Natural killer cell treated with Interleukin-12 subunit alpha and Interleukin-12 subunit beta and Interleukin-15 and Interleukin-18, amount 100 ng/mL, for 72 hours (primary cell): ENCODE data around the gene F7. TPM values are rescaled to one million over a fixed set of nuclear protein-coding genes. Genes with fewer than 3 reads are reported as not detected.
A peak's percentile ranks its signal among the peaks of the same experiment; 100 is the strongest.

ENCODE experiments used
- ATAC-seq, 2 donors: fragments of 150-1000 bp; cut with Tn5 transposase in 1 of 2; sonication (Bioruptor Pico), chemical (Tn5 transposase) in 1 of 2; 2 replicates each; pipeline ENCODE4 v1.10.0; 2021
- DNase-seq: peaks from one replicate; pipeline ENCODE4 v3.0.0; 2022; ENCODE audit warnings: low spot score
- H3K27ac Mint-ChIP-seq, 2 donors: 1 replicate in 1 of 2; 2 replicates in 1 of 2; pipeline ENCODE4 v1.8.0; 2022; ENCODE audit warnings: mixed read lengths in 2 of 2, mild to moderate bottlenecking in 1 of 2, moderate library complexity in 1 of 2
- H3K27me3 Mint-ChIP-seq, 2 donors: 1 replicate in 1 of 2; 2 replicates in 1 of 2; pipeline ENCODE4 v1.8.0; 2022; ENCODE audit warnings: mixed read lengths in 2 of 2
- H3K36me3 Mint-ChIP-seq: one replicate; pipeline ENCODE4 v1.8.0; 2022; ENCODE audit warnings: mixed read lengths
- H3K4me1 Mint-ChIP-seq, 2 donors: 1 replicate in 1 of 2; 2 replicates in 1 of 2; pipeline ENCODE4 v1.8.0; 2022; ENCODE audit warnings: low read depth in 2 of 2, mixed read lengths in 2 of 2, mild to moderate bottlenecking in 1 of 2
- H3K4me3 Mint-ChIP-seq: one replicate; pipeline ENCODE4 v1.8.0; 2022; ENCODE audit warnings: mixed read lengths
- H3K9me3 Mint-ChIP-seq: 2 replicates; pipeline ENCODE4 v1.8.0; 2022; ENCODE audit warnings: mixed read lengths
- total RNA-seq, 2 donors: library from RNA; stranded (reverse); gene quantifications; one replicate each; pipeline ENCODE4 v1.2.3, GENCODE V29; 2022

F7 gene
- total RNA-seq, 2 donors from 2014 or later: not detected

GRCh38 chr13:113086991-113087922 is 18.3 kb upstream of the F7 start:
- H3K27me3 Mint-ChIP-seq: no peaks in the 10 kb centered on the region
- ATAC-seq (no peak), DNase-seq (peak; percentile 42)
- H3K4me3 Mint-ChIP-seq: no peak overlapping the region
- H3K27ac Mint-ChIP-seq: no peak overlapping the region
- H3K36me3 Mint-ChIP-seq: no peaks in the 10 kb centered on the region
- H3K4me1 Mint-ChIP-seq: no peaks in the 10 kb centered on the region
- H3K9me3 Mint-ChIP-seq: no peaks in the 10 kb centered on the region

GRCh38 chr13:113087923-113088690 is 17.5 kb upstream of the F7 start:
- Mint-ChIP-seq H3K4me3 (no peak overlapping the region), H3K9me3 (no peaks in the 10 kb centered on the region), H3K27ac (no peak overlapping the region), H3K4me1 (no peaks in the 10 kb centered on the region), H3K27me3 (no peaks in the 10 kb centered on the region), H3K36me3 (no peaks in the 10 kb centered on the region)
- DNase-seq (no peak), ATAC-seq (no peak)

DNA sequence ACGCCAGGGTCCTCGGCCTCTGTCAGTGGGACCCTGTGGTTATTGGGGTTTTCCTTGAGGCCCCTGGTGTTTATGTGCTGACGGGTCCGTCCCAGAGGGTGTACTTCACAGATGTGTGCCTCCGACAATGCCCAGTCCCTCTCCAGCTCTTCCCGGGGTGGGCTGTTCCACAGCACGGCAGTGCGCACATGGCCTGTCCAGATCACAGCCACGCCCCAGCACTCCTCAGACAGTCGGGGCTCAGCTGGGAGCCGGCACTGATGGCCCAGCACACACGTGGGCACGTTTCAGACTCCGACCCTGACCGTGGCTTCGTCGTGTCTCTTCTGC is 16.9 kb upstream of the F7 start:
- H3K36me3 Mint-ChIP-seq: no peaks in the 10 kb centered on the region
- H3K27ac Mint-ChIP-seq: no peak overlapping the region
- DNase-seq (no peak), ATAC-seq (no peak)
- H3K27me3 Mint-ChIP-seq: no peaks in the 10 kb centered on the region
- no peak overlapping the region for H3K4me3 Mint-ChIP-seq
- H3K9me3 Mint-ChIP-seq: no peaks in the 10 kb centered on the region
- no peaks in the 10 kb centered on the region for H3K4me1 Mint-ChIP-seq

DNA sequence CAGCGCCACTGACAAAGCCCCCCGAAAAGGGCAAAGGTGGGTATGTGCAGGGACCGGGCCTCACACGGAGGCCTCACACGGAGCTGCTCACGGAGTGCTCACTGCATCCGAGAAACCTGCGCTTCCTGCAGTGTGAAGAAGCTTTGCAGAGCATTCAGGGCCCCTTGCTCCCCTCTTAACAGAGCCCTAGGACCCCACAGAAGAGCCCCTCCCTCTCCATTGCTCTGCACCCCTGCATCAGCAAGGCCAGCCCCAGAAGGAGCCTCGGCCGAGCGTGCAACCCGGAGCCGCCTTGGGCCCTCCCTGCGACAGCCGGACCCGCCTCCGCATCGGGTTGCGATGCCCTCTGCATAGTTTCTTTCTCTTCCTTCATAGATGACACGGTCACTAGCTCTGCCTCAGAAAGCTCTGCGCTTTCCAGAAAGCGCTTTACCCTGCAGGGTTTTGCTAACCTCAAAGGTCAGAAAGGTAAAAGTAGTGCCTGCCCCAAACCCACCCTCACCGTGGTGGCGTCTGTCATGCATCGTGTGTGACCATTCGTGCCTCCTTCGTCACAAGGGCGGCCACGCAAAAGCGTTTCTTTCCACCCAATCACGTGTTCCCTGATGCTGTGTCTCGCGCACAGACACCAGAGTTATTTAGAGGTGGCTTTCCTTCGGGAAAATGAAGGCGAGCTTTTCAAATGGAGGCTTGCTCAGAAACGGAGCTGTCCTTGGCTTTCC is 15.7 kb upstream of the F7 start:
- no peak overlapping the region for H3K27ac Mint-ChIP-seq
- H3K4me1 Mint-ChIP-seq: no peaks in the 10 kb centered on the region
- H3K9me3 Mint-ChIP-seq: no peaks in the 10 kb centered on the region
- ATAC-seq: no peak
- DNase-seq: no peak
- H3K27me3 Mint-ChIP-seq: no peaks in the 10 kb centered on the region
- no peaks in the 10 kb centered on the region for H3K36me3 Mint-ChIP-seq
- no peak overlapping the region for H3K4me3 Mint-ChIP-seq

DNA sequence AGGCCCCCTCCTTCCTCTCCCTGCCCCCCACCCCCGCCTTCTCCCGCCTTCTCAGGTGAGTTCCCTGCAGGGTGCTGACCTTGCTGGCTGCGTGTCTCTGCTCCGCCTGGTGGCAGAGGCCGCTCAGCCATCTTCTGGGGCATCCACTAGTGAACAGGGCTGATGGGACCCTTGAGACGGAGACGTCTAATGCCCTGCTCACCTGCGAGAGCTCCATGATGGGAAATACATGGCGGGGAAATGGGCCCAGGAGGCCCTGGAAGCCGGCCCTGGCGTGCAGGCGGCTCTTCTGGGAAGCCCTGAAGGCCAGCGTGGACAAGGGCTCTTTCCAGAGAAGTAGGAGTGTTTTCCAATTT is 15.2 kb upstream of the F7 start:
- ATAC-seq (no peak), DNase-seq (no peak)
- Mint-ChIP-seq H3K36me3 (no peaks in the 10 kb centered on the region), H3K4me1 (no peaks in the 10 kb centered on the region), H3K4me3 (no peak overlapping the region), H3K27ac (no peak overlapping the region), H3K27me3 (no peaks in the 10 kb centered on the region), H3K9me3 (no peaks in the 10 kb centered on the region)

- Mint-ChIP-seq H3K36me3 (no peaks in the 10 kb centered on the region), H3K27ac (no peak overlapping the region), H3K4me3 (no peak overlapping the region), H3K4me1 (no peaks in the 10 kb centered on the region), H3K9me3 (no peaks in the 10 kb centered on the region), H3K27me3 (no peaks in the 10 kb centered on the region)
- ATAC-seq: no peak
- DNase-seq: no peak
Observed at GRCh38 chr13:113090806-113091205, 14.8 kb upstream of the F7 start.

DNA sequence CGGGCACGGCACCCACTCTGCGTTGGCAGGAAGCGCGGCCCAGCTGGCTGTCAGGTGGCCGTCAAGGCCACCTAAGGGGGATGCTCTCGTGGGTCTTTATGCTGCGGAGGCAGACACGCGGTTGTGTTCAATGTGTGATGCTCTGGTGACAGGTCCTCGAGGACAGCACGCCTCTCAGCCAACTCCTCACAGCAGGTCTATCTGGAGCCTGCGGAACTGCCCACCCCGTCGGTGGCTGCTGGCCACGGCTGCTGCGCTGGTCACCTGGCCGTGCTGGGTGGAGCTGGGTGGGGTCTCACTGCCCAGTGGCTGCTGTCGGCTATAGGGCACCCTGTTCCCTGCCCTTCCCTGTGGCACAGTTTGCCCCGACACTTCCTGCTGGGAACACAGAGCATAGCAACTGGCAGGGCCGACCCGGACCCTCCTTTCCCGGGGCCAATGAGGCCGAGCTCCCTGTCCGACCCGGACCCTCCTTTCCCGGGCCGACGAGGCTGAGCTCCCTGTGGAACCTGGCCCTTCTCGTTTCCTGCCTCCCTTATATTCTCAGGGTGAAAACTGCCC is 14.3 kb upstream of the F7 start:
- Mint-ChIP-seq H3K27me3 (no peaks in the 10 kb centered on the region), H3K4me1 (no peaks in the 10 kb centered on the region), H3K4me3 (no peak overlapping the region), H3K27ac (no peak overlapping the region), H3K9me3 (no peaks in the 10 kb centered on the region), H3K36me3 (no peaks in the 10 kb centered on the region)
- ATAC-seq (no peak), DNase-seq (no peak)

GRCh38 chr13:113091891-113092775 is 13.5 kb upstream of the F7 start:
- Mint-ChIP-seq H3K27me3 (no peaks in the 10 kb centered on the region), H3K4me3 (no peak overlapping the region), H3K27ac (no peak overlapping the region), H3K4me1 (no peaks in the 10 kb centered on the region), H3K9me3 (no peaks in the 10 kb centered on the region), H3K36me3 (no peaks in the 10 kb centered on the region)
- ATAC-seq (no peak), DNase-seq (no peak)

GRCh38 chr13:113092776-113093579 is 12.6 kb upstream of the F7 start:
- no peaks in the 10 kb centered on the region for H3K36me3 Mint-ChIP-seq
- H3K4me3 Mint-ChIP-seq: no peak overlapping the region
- ATAC-seq: no peak
- H3K4me1 Mint-ChIP-seq: no peaks in the 10 kb centered on the region
- H3K27me3 Mint-ChIP-seq: no peaks in the 10 kb centered on the region
- no peak overlapping the region for H3K27ac Mint-ChIP-seq
- DNase-seq: no peak
- H3K9me3 Mint-ChIP-seq: no peaks in the 10 kb centered on the region

GRCh38 chr13:113093580-113094409 is 11.8 kb upstream of the F7 start:
- Mint-ChIP-seq H3K4me1 (no peaks in the 10 kb centered on the region), H3K27me3 (no peaks in the 10 kb centered on the region), H3K4me3 (no peak overlapping the region), H3K27ac (no peak overlapping the region), H3K9me3 (no peaks in the 10 kb centered on the region), H3K36me3 (no peaks in the 10 kb centered on the region)
- DNase-seq (no peak), ATAC-seq (peak in 1 of 2 donors; percentile 26)

GRCh38 chr13:113094410-113094800 is 11.2 kb upstream of the F7 start:
- Mint-ChIP-seq H3K4me1 (no peaks in the 10 kb centered on the region), H3K27me3 (no peaks in the 10 kb centered on the region), H3K27ac (no peak overlapping the region), H3K4me3 (no peak overlapping the region), H3K9me3 (no peaks in the 10 kb centered on the region), H3K36me3 (no peaks in the 10 kb centered on the region)
- ATAC-seq: no peak
- no peak for DNase-seq
